Lower leg skin (tissue), 3 donors: Measurements from ENCODE around the gene EBF4.

ENCODE experiments used
- CTCF ChIP-seq, 3 donors: fragments of 450-650 bp; IDR thresholded peaks; one replicate each; pipeline ENCODE4 v1.5.1; 2016; ENCODE audit warnings: antibody characterized with exemption in 3 of 3, mild to moderate bottlenecking in 3 of 3, moderate library complexity in 2 of 3
- POLR2A ChIP-seq, 2 donors: fragments of 450-650 bp; IDR thresholded peaks; one replicate each; pipeline ENCODE4 v1.6.1; 2016 to 2017; ENCODE audit warnings: antibody characterized with exemption in 2 of 2, mild to moderate bottlenecking in 1 of 2, moderate library complexity in 1 of 2

- no peak for TF ChIP-seq POLR2A (IDR thresholded peaks at IDR 0.05)
- no peak for TF ChIP-seq CTCF (IDR thresholded peaks at IDR 0.05)
These were observed 59.4 kb downstream of the EBF4 start for GRCh38 chr20:2751878-2752566.
